Stimulated activated naive CD4-positive, alpha-beta T cell treated with Interleukin-2 at 50 U/mL for 16 hours (primary cell): ENCODE data around the gene FCSK.
"Not testable (repeated sequence)": the region's sequence is repeated elsewhere in the genome, so short reads cannot be mapped to it uniquely, and the experiment has no call there.

Source experiments
- DNase-seq: peaks from one replicate; lab custom pipeline; 2025; lab: John Stamatoyannopoulos, UW

FCSK gene

DNA sequence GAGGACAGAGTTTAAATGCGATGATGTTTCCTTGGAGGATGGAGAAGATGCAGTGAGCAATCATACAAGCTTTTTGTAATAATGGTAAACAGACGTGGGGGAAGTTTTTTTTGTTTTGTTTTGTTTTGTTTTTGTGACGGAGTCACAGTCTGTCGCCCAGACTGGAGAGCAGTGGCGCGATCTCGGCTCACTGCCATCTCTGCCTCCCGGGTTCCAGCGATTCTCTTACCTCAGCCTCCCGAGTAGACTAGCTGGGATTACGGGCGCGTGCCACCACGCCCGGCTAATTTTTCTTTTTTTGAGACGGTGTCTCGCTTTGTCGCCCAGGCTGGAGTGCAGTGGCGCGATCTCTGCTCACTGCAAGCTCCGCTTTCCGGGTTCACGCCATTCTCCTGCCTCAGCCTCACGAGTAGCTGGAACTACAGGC, 70.0 kb downstream of the FCSK start:
- not testable (repeated sequence) for DNase-seq

DNA sequence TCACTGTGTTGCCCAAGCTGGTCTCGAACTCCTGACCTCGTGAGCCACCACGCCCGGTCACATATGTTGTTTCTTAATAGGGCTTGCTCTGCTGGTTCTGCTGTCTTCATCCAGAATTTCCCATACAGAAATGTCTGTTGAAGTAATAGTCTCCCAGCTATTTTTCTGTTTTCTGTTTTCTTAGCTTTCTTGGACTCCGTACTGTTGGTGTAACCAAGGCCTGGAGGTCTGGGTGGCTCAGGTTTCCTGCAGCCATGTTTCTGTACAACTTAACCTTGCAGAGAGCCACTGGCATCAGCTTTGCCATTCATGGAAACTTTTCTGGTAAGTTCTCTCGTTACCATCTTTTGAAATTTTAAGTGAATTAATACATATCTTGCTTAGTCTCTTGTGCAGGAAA, 72.0 kb downstream of the FCSK start:
- DNase-seq = no peak

DNA sequence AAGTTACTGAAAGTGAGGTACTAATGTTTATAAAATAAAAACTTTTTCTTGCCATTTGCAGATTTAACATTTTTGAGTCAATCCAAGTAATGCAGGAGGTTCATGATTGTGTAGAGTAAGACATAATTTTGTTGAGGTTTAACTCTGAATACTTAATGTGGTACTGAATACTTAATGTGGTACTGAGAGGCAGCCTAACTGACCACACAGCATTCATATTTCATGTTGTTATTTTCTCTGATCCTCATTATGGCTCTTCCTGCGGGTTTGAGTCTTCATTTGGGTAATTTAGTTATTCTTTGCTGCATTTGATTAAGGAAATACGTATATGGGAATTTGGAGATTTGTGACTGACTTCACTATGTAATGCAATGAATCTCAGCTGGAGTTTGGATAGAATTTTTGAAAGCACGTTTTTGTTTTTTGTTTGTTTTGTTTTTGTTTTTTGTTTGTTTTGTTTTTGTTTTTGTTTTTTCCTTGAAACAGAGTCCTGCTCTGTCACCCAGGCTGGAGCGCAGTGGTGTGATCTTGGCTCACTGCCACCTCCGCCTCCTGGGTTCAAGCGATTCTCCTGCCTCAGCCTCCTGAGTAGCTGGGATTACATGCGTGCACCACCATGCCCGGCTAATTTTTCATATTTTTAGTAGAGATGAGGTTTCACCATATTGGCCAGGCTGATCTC, 73.1 kb downstream of the FCSK start:
- DNase-seq = no peak

DNA sequence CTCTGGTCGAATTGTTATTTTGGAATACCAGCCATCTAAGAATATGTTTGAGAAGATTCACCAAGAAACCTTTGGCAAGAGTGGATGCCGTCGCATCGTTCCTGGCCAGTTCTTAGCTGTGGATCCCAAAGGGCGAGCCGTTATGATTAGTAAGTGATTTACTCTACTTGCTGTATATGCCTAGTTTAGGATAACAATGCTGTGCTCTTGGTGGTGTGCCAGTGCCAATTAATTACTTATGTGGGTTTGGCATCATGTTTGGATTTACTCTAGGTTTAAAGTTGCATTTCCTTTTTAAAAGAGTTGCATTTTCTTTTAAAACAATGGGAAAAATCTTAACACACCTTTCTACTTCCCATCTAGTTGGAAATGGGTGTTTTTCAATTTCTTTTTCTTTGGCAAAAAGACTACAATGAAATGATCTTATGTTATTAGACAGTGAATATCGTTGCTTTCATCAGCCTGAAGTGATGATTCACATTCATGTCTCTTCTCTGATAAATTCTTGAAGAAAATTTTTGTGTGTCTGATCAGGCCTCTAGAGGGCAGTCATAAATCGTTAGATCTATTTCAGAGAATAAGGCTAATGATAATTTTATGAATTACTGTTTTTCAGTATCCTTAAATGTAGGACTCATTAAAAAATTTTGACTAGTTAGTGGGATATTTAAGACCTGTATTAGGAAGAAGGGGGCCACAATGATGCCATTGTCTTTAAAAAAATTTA, 74.8 kb downstream of the FCSK start:
- DNase-seq = no peak
